DMS53 treated with DMSO at 0.1 percent for 48 hours (cell line): Measurements from ENCODE around the gene FOXP2.
"Not testable (repeated sequence)": the region's sequence is repeated elsewhere in the genome, so short reads cannot be mapped to it uniquely, and the experiment has no call there.

Experiments used
- DNase-seq: peaks from one replicate; lab custom pipeline; 2025; ENCODE audit not compliant: unreplicated experiment; lab: John Stamatoyannopoulos, UW

Gene FOXP2

DNA sequence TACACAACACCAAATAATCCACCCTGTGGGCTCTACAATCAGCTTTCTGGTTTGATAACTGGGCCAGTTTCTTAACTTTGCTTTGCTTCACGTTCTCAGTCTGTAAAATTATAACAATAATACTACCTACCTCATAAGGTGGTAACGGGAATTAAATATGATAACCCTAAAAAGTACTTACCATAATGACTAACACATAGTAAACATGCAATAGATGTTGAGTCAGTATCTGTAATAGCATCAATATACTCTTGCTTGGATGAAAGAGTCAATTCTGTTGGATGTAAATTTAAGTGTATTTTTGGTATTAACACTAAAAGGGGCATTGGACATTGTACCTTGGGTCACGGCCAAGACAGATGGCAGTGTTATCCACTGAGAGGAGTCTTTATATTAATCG lies 160.5 kb downstream of the FOXP2 start:
- DNase-seq: no peak

DNA sequence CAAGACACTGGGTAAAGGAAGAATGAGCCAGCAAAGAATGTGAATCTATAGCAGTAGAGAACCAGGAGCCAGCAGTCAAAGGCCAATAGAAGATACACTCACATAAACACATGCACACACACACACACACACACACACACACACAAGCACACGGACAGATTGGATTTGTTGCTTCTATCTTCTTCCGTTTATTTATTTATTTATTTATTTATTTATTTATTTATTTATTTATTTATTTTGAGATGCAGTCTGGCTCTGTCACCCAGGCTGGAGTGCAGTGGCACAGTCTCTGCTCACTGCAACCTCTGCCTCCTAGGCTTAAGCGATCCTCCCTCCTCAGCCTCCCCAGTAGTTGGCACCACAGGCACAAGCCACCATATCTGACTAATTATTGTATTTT lies 166.3 kb downstream of the FOXP2 start:
- DNase-seq: not testable (repeated sequence)

DNA sequence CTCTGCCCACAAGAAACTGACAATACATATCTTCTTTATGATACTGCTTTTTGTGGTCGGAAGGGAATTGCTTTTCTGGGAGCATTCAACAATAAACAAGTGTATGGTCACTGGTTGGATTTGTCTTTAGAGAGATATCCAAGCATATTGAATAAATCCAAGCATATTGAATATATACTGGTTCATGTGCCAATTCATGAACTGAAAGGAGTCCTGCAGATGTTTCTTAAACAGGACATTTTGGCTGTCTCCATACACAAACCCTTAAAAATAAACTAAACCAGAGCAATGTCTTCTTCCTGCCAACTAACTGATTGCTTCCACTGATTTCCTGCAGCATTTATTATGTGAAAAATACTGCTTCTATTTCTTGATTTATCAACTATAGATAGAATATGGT lies 173.9 kb downstream of the FOXP2 start:
- no peak for DNase-seq

DNA sequence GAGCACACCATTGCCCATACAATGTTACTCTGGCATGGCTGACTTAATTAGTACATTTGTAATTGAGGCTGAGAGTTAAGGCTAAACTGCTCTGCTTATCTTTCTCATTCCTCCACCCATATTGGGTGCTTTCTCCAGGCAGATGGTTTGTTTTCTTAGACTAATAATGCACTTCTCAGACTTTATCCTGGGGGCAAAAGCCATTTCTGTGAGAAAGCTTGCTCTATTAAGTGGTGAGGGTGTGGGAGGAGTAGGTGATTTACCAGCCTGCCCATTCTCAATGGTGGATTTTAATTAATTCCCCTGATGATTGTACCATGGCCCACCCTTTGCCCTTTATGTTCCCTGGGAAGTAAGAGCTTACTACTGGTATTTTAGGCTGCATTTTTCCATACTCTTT lies 174.8 kb downstream of the FOXP2 start:
- no peak for DNase-seq

DNA sequence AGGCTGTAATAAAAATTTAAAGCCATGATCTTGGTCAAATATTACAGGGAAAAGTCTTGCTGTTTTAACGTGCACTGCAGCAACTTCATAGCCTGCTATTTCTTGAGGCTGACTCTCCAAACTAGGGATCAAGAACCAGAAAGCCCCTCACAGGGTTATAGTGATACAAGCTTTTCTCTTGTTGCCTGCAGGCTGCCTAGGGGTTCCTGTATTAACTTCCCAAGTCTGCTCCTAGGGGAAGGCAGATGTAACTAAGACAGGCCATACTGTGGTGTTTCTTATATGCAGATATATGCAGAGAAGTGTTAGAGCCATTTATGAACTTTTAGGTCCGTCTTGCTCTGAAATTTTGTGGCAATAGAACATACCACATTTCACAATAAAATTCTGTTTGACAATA lies 175.7 kb downstream of the FOXP2 start:
- no peak for DNase-seq

DNA sequence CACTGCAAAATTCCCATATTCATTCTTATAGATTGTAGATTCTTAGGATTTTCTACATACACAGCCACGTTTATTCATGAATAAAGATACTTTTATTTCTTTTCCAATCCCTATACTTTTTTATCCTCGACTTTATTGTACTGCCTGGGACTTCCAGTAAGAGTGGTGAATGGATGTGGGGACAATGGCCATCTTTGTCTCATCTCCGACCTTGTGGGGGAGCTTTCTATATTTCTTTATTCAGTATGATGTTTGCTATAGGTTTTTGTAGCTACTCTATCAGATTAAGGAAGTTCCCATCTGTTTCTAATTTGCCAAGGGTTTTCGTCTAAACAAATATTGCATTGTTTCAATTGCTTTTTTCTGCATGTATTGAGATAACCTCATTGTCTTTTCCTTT lies 184.3 kb downstream of the FOXP2 start:
- DNase-seq: no peak

DNA sequence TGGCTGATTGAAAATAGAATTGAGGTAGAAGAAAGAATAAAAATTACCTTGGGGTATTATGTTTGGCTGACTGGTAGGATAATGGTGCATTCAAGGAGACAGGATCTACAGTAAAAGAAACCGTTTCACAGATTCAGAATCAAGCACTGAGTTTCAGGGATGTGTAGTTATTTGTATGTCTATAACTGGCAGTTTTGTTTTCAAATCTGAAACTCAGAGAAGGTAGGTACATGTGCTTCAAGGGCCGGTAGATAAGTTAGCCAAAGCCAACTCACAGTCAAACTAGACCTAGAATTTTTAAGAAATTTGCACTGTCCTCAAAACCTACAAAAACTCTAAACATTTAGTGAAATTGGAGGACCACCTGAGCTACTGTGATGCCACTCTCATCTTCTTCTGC lies 191.5 kb downstream of the FOXP2 start:
- DNase-seq: no peak

DNA sequence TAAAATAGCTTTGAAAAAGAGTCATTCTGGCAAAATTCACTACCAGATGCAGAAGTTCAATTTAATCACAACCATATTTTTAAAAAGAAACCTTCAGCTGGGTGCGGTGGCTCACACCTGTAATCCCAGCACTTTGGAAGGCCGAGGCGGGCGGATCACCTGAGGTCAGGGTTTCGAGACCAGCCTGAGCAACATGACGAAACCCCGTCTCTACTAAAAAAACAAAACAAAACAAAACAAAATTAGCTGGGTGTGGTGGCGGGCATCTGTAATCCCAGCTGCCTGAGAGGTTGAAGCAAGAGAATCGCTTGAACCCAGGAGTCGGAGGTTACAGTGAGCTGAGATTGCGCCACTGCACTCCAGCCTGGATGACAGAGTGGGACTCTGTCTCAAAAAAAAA lies 194.2 kb downstream of the FOXP2 start:
- not testable (repeated sequence) for DNase-seq

DNA sequence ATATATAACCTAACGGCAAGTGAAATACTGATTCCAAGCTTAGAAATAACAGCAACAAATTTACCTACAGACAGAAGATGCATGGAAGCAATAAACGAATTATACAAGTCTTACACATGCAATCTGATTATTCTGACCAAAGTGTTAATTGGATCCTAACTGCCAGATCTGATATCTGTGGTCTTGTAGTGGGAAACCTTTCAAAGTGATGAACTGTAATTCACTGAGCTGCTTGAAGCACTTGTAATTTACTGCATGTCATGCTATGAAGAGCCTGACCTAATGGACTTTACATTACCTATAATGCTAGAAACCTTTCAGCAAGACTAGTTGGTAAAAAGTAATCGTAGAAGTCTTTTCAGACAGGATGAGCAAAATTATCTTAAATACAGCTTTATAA lies 205.6 kb downstream of the FOXP2 start:
- DNase-seq: no peak

DNA sequence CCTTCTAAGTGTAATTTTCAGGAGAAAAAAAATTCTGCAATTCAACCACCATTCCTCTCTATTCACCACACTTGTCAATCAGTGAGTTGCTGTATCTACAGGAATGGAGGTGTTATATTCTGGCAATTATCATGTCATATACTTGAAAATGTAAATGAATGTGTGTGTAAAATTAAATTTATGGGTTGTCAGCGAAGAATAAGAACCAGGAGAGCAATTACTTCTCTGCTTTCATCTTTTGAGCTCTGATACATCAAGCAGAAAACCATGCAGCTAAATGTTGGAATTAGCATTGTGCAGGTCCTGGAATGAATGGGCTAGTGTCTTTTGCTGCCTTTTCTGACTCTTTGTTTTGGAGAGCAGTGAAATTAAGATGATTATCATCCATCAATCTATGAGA lies 207.6 kb downstream of the FOXP2 start:
- DNase-seq: no peak

DNA sequence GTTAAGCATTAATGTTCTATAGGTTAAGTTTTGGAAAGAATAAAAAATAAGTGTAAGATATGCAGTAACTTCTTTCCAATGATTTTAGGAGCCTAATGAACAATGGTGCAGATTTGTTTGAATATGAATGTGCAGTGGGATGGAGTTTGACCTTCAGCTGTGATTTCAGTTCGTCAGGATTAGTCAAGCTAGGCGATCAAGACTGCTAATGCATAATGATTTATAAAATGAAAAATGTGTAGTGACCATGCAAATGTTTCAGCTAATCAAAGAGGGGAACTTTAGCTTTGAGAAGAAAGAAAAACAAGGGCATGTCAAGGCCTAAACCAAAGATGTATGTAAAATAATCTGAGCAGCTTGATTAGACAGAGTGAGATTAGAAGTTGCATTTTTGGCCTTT lies 208.5 kb downstream of the FOXP2 start:
- no peak for DNase-seq

DNA sequence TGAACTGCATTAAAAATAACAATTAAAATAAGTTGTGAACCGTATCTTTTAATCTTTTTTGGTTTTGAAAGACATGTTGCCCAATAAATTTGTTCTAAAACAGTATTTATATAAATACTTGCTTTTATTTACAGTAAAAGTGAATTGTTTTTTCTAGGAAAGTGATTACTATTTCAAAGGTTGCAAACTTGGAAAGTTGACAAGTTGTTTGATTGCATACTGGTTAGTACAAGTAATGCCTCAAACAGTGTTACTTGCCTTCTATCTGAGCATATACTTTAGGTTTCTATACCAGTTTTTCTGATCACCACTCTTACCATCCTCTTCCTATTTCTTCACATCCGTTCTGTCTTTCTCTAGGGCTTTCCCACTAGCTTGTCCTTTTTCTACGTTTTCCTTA lies 212.6 kb downstream of the FOXP2 start:
- DNase-seq: no peak

DNA sequence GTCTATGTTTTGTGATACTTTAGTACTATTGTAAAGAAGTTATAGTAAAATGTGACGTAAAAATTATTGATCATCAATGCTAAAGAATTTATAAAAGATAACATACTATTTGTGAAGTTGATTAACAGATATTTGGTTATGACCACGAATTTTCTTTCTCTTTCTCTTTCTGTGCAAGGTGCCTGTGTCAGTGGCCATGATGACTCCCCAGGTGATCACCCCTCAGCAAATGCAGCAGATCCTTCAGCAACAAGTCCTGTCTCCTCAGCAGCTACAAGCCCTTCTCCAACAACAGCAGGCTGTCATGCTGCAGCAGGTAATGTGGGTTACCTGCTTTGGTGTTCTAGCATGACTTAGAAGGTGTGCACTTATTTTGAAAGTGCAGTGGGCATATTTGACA lies 213.7 kb downstream of the FOXP2 start:
- DNase-seq: no peak

DNA sequence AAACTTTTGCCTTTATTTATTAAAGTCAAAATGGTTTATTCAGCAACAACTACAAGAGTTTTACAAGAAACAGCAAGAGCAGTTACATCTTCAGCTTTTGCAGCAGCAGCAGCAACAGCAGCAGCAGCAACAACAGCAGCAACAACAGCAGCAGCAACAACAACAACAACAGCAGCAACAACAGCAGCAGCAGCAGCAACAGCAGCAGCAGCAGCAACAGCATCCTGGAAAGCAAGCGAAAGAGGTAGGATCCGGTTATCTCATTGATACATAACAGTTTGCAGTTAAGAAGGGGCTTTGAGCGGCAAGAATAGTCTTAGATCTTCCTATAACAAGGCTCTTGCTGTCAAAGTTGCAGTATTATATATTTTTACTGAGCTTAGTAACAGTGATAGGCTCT lies 215.1 kb downstream of the FOXP2 start:
- no peak for DNase-seq

DNA sequence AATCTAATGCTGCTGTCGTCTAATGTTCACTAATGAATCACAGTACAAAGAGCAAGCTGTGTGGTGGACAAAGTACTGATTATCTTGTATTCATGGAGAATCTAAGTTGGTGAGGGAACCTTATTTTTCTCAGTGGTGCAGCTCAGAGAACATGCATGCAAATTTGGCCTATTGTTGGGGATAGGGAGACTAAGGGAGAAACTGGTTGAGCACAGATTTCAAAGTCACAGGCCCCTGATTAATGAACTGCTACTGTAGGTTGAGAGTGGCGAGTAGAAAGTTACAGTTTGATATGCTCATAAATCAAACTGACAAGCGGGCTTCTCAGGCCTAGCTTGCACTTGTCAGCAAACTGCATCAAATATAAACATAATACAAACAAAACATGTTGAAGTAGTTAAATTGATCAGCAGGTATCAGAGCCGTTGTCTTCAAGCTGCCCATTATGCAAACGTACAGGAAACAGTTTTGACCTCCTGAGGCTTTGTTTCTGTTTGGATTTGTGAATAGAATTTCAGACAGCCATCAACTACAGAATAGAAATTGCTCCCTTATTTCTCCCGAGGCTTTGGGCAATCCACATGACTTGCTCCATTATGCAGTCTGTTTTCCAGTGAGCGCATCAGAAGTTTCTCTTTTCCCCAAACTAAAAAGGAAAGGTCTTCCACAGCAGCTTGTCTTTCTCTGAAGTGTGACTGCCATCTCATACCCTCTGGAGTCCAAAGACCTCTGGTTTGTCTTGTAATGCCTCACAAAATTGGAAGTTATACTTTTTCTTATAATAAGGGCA lies 215.8 kb downstream of the FOXP2 start:
- no peak for DNase-seq

DNA sequence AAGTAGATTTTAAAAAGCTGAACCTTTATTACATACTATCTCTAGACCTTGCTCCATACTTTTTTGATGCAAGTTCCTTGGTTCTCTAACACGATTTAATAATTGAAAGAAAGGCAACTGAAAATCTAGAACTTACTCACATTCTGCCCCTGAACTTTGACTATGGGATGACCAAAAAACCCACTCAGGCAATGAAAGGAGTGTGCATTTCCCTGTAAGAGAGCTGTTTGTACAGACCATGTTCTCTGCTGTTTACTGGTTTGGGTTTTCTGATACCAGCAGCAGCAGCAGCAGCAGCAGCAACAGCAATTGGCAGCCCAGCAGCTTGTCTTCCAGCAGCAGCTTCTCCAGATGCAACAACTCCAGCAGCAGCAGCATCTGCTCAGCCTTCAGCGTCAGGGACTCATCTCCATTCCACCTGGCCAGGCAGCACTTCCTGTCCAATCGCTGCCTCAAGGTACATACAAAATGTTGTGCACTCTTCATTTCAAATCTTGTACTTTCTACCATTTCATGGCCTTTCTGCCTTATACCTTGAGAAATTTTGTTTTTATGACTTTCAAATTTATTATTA lies 216.7 kb downstream of the FOXP2 start:
- DNase-seq: no peak

DNA sequence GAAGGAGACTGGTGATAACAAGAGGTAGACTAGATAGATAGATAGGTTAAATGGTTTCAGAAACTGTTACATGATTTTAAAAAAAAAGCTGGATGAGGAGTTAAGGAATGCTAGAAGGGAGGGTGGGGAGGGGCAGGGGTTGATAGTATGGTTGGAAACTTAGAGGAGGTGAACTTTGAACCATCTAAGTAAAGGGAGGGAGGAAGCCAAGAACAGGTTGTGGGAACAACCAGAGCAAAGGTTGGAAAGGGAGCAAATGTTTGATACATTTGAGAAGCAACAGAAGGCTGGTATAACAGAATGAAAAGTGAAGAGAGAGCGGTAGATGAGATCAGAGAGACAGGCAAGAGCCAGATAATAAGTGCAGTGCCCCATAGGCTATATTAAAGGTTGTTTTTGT lies 224.8 kb downstream of the FOXP2 start:
- DNase-seq: no peak

DNA sequence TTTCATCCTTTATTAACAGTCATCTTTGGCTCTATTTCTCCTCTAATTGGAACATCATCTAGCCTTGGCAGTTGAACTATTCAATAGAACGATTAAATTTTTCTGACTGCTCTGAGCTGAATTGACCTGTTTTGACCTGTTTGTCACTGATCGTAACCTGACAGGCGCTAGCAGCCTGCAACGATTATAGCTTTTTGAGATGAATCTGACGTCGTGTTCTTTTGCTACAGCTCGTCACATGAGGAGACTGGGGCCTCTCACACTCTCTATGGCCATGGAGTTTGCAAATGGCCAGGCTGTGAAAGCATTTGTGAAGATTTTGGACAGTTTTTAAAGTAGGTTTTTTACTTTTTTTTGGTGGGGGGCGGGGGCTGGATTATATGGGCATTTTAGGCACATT lies 229.8 kb downstream of the FOXP2 start:
- DNase-seq: no peak

DNA sequence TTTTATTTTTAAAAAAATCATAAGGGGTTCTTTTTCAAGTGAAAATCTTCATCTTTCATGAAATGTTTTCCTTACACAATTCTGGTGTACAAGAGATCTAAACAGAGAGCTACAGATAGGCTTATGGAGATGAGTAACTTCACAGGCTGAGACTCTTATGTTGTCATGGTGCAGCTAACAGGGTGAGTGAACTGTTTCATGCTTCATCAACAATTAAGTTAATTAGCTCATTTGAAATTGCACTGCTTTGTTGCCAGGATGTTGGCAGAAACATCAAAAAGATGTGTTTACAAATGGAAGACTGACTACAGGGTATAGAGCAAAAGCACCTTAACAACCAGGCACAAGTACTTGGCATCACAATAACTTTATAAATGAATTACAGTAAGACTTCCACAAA lies 230.8 kb downstream of the FOXP2 start:
- no peak for DNase-seq

DNA sequence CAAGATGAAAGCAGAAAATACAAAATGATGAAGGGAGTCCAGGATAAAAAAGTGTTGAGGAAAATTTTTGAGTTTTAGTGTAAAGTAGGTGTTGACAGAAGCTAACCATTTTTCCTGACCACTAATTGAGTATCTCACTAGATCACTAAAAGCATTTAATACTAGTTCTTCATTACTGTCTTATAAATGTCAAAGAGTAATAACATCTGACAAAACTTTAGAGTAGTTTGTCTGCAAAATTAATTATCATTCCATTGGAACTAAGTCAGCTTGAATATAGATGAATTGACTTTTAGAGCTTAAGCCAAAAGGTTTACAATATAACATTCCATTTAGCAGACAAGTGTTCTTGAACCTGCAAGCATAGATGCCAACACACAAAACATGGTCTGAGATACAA lies 232.9 kb downstream of the FOXP2 start:
- no peak for DNase-seq

DNA sequence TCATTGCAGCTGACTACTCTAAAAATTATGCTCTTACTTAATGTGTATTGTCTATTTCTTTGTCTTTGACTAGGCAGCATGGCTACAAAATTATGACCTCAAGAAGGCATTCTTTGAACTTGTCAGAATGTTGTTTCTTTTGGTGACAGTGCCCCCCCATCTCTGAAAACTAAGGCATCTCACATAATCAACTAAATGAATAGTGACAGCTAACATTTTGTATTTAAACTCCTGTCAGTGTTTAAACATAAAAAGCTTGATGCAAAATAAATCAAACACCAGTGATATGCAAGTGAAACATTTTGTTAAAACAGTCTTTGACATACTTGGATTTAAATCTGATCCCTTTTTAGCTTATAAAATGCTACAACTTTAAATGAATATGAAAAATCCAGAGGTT lies 233.5 kb downstream of the FOXP2 start:
- DNase-seq: no peak

DNA sequence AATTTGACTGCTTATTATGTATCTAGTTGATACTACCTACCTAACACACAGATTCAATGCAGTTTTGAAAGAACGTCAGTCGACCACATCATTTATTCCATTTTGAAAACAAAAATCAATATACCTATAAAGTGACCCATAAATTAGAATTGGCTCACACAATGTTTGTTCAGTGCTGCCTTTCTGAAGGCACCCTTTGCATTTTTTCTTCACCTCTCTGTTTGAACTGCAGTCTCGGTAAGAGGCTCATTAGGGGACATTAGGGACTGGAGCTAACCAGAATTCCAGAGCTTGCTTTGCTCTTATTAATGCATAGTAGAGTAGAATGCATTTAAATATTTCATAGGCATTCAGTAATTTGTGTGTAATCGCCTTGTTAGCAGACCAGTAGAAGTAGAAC lies 234.1 kb downstream of the FOXP2 start:
- no peak for DNase-seq

DNA sequence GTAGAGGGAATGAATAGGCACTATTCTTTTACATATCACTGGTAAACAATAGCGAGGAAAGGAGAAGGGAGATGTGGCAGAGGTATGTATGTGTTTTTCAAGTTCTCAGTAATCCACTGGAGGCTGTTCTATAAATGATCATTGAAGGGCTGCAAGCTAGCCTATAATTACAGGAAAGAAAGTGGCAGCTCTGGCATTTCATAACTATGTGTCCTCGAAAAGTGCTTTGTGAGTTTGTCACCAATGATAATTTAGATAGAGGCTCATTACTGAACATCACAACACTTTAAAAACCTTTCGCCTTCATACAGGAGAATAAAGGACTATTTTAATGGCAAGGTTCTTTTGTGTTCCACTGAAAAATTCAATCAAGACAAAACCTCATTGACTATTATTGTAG lies 235.1 kb downstream of the FOXP2 start:
- DNase-seq: no peak
